C4-2B (cell line): ENCODE results near the gene SULT1A2.
"Not testable (repeated sequence)": the region's sequence is repeated elsewhere in the genome, so short reads cannot be mapped to it uniquely, and the experiment has no call there.

Experiments used
- CTCF ChIP-seq: fragments of 450-650 bp; conservative IDR thresholded peaks from 2 replicates; pipeline ENCODE4 v1.5.1; 2017; ENCODE audit warnings: mild to moderate bottlenecking
- ZFX ChIP-seq: fragments of 450-650 bp; IDR thresholded peaks from 2 replicates; pipeline ENCODE4 v1.6.1; 2017

DNA sequence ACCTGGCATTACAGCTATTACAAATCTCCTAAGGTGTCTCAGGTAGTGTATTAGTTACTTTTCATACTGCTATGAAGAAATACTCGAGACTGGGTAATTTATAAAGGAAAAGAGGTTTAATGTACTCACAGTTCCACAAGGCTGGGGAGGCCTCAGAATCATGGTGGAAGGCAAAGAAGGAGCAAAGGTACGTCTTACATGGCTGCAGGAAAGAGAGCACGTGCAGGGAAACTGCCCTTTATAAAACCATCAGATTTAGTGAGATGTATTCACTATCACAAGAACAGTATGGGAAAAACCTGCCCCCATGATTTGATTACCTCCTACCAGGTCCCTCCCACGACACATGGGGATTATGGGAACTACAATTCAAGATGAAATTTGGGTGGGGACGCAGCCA lies 34.1 kb upstream of the SULT1A2 start:
- not testable (repeated sequence) for TF ChIP-seq CTCF, ZFX
